Hematopoietic multipotent progenitor cell treated with erythropoietin and hydrocortisone succinate and interleukin-3 and kit ligand, for 17 days (in vitro differentiated cells): Measurements from ENCODE around the gene TMEM98.
"Not testable (repeated sequence)": the region's sequence is repeated elsewhere in the genome, so short reads cannot be mapped to it uniquely, and the experiment has no call there.

Source experiments
- DNase-seq: peaks from one replicate; pipeline ENCODE4 v3.0.0-alpha.2; 2015; ENCODE audit warnings: low spot score

The TMEM98 gene

DNA sequence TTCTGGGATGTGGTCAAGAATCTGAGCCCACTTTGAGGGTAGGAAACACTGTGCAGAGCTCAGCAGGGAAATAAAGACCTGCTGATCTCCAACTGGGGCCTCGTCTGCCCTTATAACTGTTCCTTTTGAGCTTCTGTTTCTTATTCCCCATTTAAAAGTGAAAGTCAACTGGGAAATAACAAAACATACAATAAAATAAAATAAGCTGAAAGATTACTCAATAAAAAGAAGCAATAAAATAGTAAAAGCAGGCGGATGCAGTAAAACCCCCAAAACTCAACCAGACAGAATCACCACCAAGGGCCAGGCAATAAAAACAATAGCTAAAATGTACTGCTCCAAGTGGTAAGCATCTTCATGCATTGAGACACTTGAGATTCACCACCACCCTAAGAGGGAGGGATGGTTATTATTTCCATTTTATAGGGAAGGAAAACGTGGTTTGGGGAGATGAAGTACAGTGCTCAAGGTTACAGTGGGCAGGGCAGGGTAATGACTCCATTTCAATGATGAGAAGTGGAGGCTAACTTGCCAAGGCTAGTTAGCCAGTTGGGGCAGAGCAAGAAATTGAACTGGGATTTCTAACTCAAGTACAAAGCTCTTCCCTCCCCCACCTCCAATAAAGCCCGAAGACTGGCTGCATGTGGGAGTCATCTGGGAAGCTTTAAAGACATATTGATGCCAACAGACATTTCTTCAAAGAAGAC lies 57.2 kb downstream of the TMEM98 start:
- no peak for DNase-seq

DNA sequence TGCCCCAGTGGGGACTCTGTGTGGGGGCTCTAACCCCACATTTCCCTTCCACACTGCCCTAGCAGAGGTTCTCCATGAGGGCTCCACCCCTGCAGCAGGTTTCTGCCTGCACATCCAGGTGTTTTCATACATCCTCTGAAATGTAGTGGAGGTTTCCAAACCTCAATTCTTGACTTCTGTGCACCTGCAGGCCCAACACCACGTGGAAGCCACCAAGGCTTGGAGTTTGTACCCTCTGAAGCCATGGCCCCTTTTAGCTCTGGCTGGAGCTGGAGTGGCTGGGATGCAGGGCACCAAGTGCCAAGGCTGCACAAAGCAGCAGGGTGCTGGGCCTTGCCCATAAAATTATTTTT lies 59.5 kb downstream of the TMEM98 start:
- not testable (repeated sequence) for DNase-seq

DNA sequence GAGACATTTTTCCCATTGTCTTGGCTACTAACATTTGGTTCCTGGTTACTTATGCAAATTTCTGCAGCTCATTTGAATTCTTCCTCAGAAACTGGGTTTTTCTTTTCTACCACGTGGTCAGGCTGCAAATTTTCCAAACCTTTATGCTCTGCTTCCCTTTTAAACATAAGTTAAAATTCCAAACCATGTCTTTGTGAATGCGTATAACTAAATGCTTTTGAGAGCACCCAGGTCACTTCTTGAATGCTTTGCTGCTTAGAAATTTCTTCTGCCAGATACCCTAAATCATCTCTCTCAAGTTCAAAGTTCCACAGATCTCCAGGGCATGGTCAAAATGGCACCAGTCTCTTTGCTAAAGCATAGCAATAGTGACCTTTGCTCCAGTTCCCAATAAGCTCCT lies 59.9 kb downstream of the TMEM98 start:
- DNase-seq: not testable (repeated sequence)

DNA sequence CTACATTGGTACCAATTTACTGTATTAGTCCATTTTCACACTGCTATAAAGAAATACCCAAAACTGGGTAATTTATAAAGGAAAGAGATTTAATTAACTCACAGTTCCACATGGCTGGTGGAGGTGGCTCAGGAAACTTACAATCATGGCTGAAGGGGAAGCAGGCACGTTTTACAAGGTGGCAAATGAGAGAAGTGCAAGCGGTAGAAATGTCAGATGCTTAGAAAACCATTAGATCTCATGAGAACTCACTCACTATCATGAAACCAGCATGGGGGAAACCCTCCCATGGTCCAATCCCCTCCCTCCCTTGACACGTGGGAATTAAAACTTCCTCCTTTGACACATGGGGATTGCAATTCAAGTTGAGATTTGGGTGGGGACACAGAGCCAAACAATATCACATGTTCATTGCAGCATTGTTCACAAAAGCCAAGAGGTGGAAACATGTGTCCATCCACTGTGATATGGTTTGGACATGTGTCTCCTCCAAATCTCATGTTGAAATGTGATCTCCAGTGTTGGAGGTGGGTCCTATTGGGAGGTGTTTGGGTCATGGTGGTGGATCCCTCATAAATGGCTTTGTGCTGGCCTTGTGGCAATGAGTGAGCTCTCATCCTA lies 60.6 kb downstream of the TMEM98 start:
- no peak for DNase-seq

DNA sequence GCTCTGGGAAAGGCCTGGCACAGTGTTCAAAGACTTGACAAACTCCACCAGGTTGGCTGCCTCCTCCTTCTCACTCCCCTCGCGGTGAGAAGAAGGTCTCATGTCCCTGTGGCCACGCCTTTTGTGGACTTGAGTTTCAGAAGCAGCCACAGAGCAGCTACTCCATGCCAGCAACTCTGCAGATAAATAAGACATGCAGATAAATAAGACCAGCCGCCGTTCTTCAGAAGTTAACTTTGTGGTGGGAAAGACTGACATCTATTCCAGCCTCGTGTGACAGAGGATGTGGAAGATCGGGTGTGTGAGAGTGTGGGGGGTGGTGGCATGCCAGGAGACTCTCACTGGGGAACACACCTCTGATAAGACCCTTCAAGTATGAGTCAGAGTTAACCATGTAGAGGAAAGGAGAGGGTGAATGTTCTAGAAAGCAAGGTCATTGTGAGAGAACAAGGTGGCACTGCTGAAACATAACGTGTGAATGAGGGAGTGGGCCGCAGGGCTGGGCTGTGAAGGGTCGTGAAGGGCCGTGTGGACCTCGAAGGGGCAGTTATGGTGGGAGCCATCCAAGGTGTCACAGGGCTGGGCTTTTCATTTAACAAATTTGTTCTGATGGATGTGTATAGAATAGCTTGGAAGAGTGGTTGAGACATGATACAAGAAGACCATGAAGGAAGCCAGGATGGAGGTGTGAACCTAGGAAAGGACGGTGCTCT lies 64.5 kb downstream of the TMEM98 start:
- no peak for DNase-seq

DNA sequence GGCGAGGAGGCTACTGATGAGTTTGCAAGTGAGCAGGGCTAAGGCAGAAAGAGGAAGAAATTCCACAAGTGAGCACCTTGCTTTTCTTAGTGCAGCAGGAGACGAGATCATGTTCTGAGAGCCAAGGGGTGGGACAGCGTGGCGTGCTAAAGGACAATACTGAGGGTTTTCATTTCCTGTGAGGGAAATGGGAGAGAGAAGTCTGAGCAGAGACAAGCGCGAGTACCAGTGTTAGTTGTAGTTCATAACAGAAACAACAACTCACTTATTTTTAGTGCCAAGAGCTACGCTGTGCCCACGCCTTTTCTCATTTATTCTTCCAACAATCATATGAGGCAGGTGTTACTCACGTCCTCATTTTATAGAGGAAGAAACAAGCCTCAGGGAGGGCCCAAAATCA lies 66.0 kb downstream of the TMEM98 start:
- DNase-seq: no peak
